Fibroblast of the conjunctiva (primary cell): ENCODE results near the gene SRP68.

Experiments
- DNase-seq: peaks from one replicate; pipeline ENCODE4 v3.0.0-alpha.2; 2010; ENCODE audit warnings: low read depth

The SRP68 gene

GRCh38 chr17:75996665-75997590, 75.4 kb downstream of the SRP68 start:
- no peak for DNase-seq

GRCh38 chr17:75995385-75995925, 76.9 kb downstream of the SRP68 start:
- DNase-seq = no peak

DNA sequence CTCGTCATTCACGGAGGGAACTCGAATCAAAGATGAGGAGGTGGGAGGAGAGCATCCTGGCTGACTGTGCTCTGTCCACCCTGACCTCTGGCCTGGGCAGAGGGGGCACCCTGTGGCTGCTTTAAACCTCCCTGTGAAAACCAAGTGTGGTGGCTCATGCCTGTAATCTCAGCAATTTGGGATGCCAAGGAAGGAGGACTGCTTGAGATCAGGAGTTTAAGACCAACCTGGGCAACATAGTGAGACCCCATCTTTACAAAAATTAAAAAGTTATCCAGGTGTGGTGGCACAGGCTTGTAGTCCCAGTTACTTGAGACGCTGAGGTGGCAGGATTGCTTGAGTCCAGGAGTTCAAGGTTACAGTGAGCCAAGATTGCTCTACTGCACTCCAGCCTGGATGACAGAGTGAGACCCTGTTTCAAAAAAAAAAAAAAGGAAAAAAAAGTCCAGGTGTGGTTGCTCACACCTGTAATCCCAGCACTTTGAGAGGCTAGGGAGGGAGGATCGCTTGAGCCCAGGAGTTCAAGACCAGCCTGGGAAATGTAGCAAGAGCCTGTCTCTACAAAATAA, 77.4 kb downstream of the SRP68 start:
- DNase-seq = no peak

GRCh38 chr17:75991396-75991795, 80.9 kb downstream of the SRP68 start:
- DNase-seq = no peak
